Naive thymus-derived CD8-positive, alpha-beta T cell (primary cell): ENCODE data around the gene ATP6V1G3. TPM values are rescaled to one million over a fixed set of nuclear protein-coding genes. Genes with fewer than 3 reads are reported as not detected.
A peak's percentile ranks its signal among the peaks of the same experiment; 100 is the strongest.

Experiments
- ATAC-seq, 2 donors: fragments of 150-1000 bp; cut with Tn5 transposase in 1 of 2; sonication (Bioruptor Pico), chemical (Tn5 transposase) in 1 of 2; 1 replicate in 1 of 2; 2 replicates in 1 of 2; pipeline ENCODE4 v1.10.0; 2021; ENCODE audit warnings: mild to moderate bottlenecking in 2 of 2, moderate library complexity in 2 of 2
- POLR2A ChIA-PET: fragments of 350-600 bp; sonication (Branson Sonifier 250); formaldehyde crosslinking; loops from one replicate; lab custom pipeline; 2021; ENCODE audit warnings: antibody characterized with exemption; lab: Charles Lee
- DNase-seq, 10 donors: peaks; one replicate each; pipeline versions ENCODE4 v3.0.0 to v3.0.0-alpha.2; 2020 to 2022
- H3K27ac Mint-ChIP-seq, 10 donors: one replicate each; pipeline ENCODE4 v1.8.0; 2020 to 2022; ENCODE audit warnings: mild to moderate bottlenecking in 10 of 10, mixed read lengths in 10 of 10, moderate library complexity in 4 of 10, inconsistent platforms in 1 of 10
- H3K27me3 Mint-ChIP-seq, 5 donors: one replicate each; pipeline ENCODE4 v1.8.0; 2021 to 2022; ENCODE audit warnings: mixed read lengths in 5 of 5
- H3K36me3 Mint-ChIP-seq, 3 donors: one replicate each; pipeline ENCODE4 v1.8.0; 2020 to 2022; ENCODE audit warnings: mixed read lengths in 3 of 3, mild to moderate bottlenecking in 2 of 3, inconsistent platforms in 1 of 3
- H3K4me1 Mint-ChIP-seq, 4 donors: one replicate each; pipeline ENCODE4 v1.8.0; 2021 to 2022; ENCODE audit warnings: mixed read lengths in 4 of 4
- H3K4me3 Mint-ChIP-seq, 10 donors: one replicate each; pipeline ENCODE4 v1.8.0; 2020 to 2022; ENCODE audit warnings: mild to moderate bottlenecking in 10 of 10, mixed read lengths in 10 of 10, moderate library complexity in 6 of 10, inconsistent platforms in 1 of 10
- H3K9me3 Mint-ChIP-seq, 9 donors: one replicate each; pipeline ENCODE4 v1.8.0; 2020 to 2022; ENCODE audit warnings: mixed read lengths in 9 of 9, mild to moderate bottlenecking in 3 of 9, inconsistent platforms in 1 of 9, moderate library complexity in 1 of 9
- polyA plus RNA-seq, 3 donors: library from polyadenylated mRNA; unstranded; fragments of 300-500 nt; fragmentation: Illumina TruSeq; gene quantifications; one replicate each; pipeline ENCODE4 v1.2.3, GENCODE V29; 2021
- total RNA-seq, 8 experiments: library from RNA in 2 of 8; stranded (reverse) in 2 of 8; gene quantifications; one replicate each; pipeline ENCODE4 v1.2.3 and lab custom pipeline; 2021 to 2026

Gene ATP6V1G3
- total and polyA plus RNA-seq, 5 experiments from 2014 or later, result not detected

GRCh38 chr1:198560161-198560560, 19.7 kb upstream of the ATP6V1G3 start:
- peak overlapping the region in 8 of 10 donors; percentile 41 to 89 (median 66) for H3K27ac Mint-ChIP-seq
- POLR2A ChIA-PET, result interaction anchor here (1.0 to 2.3 kb wide), 10 partner anchors 10 to 122 kb away, joined by 3 to 7 read pairs (median 4); no protein-coding TSS in a partner anchor
- peak overlapping the region in 2 of 10 donors; percentile 28 to 33 for H3K4me3 Mint-ChIP-seq
- no peaks in the 10 kb centered on the region for H3K36me3 Mint-ChIP-seq
- peaks cover 27 to 84% (median 68%) of the 10 kb centered on the region in 4 donors for H3K4me1 Mint-ChIP-seq
- DNase-seq (no peak), ATAC-seq (no peak)
- H3K9me3 Mint-ChIP-seq, result peaks cover 0 to 3% (median 0%) of the 10 kb centered on the region in 9 donors
- no peaks in the 10 kb centered on the region for H3K27me3 Mint-ChIP-seq

- Mint-ChIP-seq H3K9me3 (peaks cover 0 to 3% (median 0%) of the 10 kb centered on the region in 9 donors), H3K27me3 (no peaks in the 10 kb centered on the region), H3K4me1 (peaks cover 31 to 84% (median 69%) of the 10 kb centered on the region in 4 donors), H3K27ac (peak overlapping the region in 9 of 10 donors; percentile 2 to 90 (median 77)), H3K4me3 (peak overlapping the region in 4 of 10 donors; percentile 11 to 56 (median 37)), H3K36me3 (no peaks in the 10 kb centered on the region)
- no peak for ATAC-seq
- no peak for DNase-seq
- POLR2A ChIA-PET, result interaction anchor here (1.1 to 2.3 kb wide), 7 partner anchors 9 to 123 kb away, joined by 3 to 7 read pairs (median 5); no protein-coding TSS in a partner anchor
Observed at GRCh38 chr1:198559362-198559761, 18.9 kb upstream of the ATP6V1G3 start.

- Mint-ChIP-seq H3K36me3 (no peaks in the 10 kb centered on the region), H3K9me3 (peaks cover 0 to 3% (median 0%) of the 10 kb centered on the region in 9 donors), H3K27ac (peak overlapping the region in 9 of 10 donors; percentile 2 to 90 (median 74)), H3K4me3 (peak overlapping the region in 5 of 10 donors; percentile 0 to 56 (median 31)), H3K4me1 (peaks cover 28 to 84% (median 69%) of the 10 kb centered on the region in 4 donors), H3K27me3 (no peaks in the 10 kb centered on the region)
- POLR2A ChIA-PET, result interaction anchor here (2.2 kb wide), 1 partner anchor 62 kb away, joined by 12 read pairs; no protein-coding TSS in a partner anchor
- DNase-seq (no peak), ATAC-seq (peak in 1 of 2 donors; percentile 29)
Observed at GRCh38 chr1:198558402-198558801, 17.9 kb upstream of the ATP6V1G3 start.

- POLR2A ChIA-PET, result interaction anchor here (0.8 to 2.2 kb wide), 15 partner anchors 11 to 641 kb away, joined by 3 to 12 read pairs (median 4); no protein-coding TSS in a partner anchor
- H3K27ac Mint-ChIP-seq, result peak overlapping the region; percentile 48 to 95 (median 78)
- ATAC-seq, result peak; percentile 77 to 94
- H3K4me1 Mint-ChIP-seq, result peaks cover 37 to 92% (median 77%) of the 10 kb centered on the region in 4 donors
- peaks cover 0 to 3% (median 0%) of the 10 kb centered on the region in 9 donors for H3K9me3 Mint-ChIP-seq
- no peaks in the 10 kb centered on the region for H3K36me3 Mint-ChIP-seq
- no peaks in the 10 kb centered on the region for H3K27me3 Mint-ChIP-seq
- peak overlapping the region; percentile 59 to 84 (median 73) for H3K4me3 Mint-ChIP-seq
- peak in 9 of 10 donors; percentile 24 to 89 (median 62) for DNase-seq
Observed at GRCh38 chr1:198556971-198557370, 16.5 kb upstream of the ATP6V1G3 start.

GRCh38 chr1:198552668-198553416, 12.4 kb upstream of the ATP6V1G3 start:
- H3K9me3 Mint-ChIP-seq, result peaks cover 0 to 3% (median 0%) of the 10 kb centered on the region in 9 donors
- DNase-seq (no peak), ATAC-seq (no peak)
- H3K27ac Mint-ChIP-seq, result peak overlapping the region in 5 of 10 donors; percentile 20 to 95 (median 86)
- no peaks in the 10 kb centered on the region for H3K27me3 Mint-ChIP-seq
- POLR2A ChIA-PET, result no interaction called here
- peaks cover 36 to 85% (median 69%) of the 10 kb centered on the region in 4 donors for H3K4me1 Mint-ChIP-seq
- H3K36me3 Mint-ChIP-seq, result peaks cover 0 to 2% (median 0%) of the 10 kb centered on the region in 3 donors
- no peak overlapping the region for H3K4me3 Mint-ChIP-seq

- Mint-ChIP-seq H3K9me3 (peaks cover 2 to 14% (median 9%) of the 10 kb centered on the region in 9 donors), H3K27ac (peak overlapping the region in 6 of 10 donors; percentile 6 to 79 (median 50)), H3K36me3 (peaks cover 0 to 11% (median 10%) of the 10 kb centered on the region in 3 donors), H3K27me3 (no peaks in the 10 kb centered on the region), H3K4me3 (no peak overlapping the region), H3K4me1 (peaks cover 25 to 69% (median 53%) of the 10 kb centered on the region in 4 donors)
- no peak for ATAC-seq
- no peak for DNase-seq
- POLR2A ChIA-PET, result interaction anchor here (0.6 to 2.0 kb wide), 4 partner anchors 9 to 381 kb away, joined by 4 to 6 read pairs (median 5); no protein-coding TSS in a partner anchor
Observed at GRCh38 chr1:198550941-198551524, 10.6 kb upstream of the ATP6V1G3 start.

GRCh38 chr1:198549866-198550265, 9.4 kb upstream of the ATP6V1G3 start:
- POLR2A ChIA-PET, result interaction anchor here (1.5 to 2.0 kb wide), 3 partner anchors 8 to 61 kb away, joined by 4 to 5 read pairs (median 5); no protein-coding TSS in a partner anchor
- peak in 1 of 2 donors; percentile 39 for ATAC-seq

GRCh38 chr1:198548890-198549289, 8.4 kb upstream of the ATP6V1G3 start:
- H3K4me1 Mint-ChIP-seq, result peaks cover 20 to 65% (median 42%) of the 10 kb centered on the region in 4 donors
- H3K9me3 Mint-ChIP-seq, result peaks cover 2 to 14% (median 9%) of the 10 kb centered on the region in 9 donors
- ATAC-seq, result no peak
- H3K27ac Mint-ChIP-seq, result peak overlapping the region in 1 of 10 donors; percentile 73
- DNase-seq, result no peak
- no peak overlapping the region for H3K4me3 Mint-ChIP-seq
- H3K27me3 Mint-ChIP-seq, result no peaks in the 10 kb centered on the region
- peaks cover 0 to 11% (median 10%) of the 10 kb centered on the region in 3 donors for H3K36me3 Mint-ChIP-seq
- POLR2A ChIA-PET, result no interaction called here

More at GRCh38 chr1:198549866-198550265, 9.4 kb upstream of the ATP6V1G3 start:
- peak overlapping the region in 5 of 10 donors; percentile 20 to 73 (median 57) for H3K27ac Mint-ChIP-seq
- no peak for DNase-seq
- H3K36me3 Mint-ChIP-seq, result peaks cover 0 to 11% (median 10%) of the 10 kb centered on the region in 3 donors
- no peaks in the 10 kb centered on the region for H3K27me3 Mint-ChIP-seq
- H3K9me3 Mint-ChIP-seq, result peaks cover 2 to 14% (median 9%) of the 10 kb centered on the region in 9 donors
- H3K4me1 Mint-ChIP-seq, result peaks cover 24 to 67% (median 45%) of the 10 kb centered on the region in 4 donors
- H3K4me3 Mint-ChIP-seq, result no peak overlapping the region

GRCh38 chr1:198545156-198545555, 4.7 kb upstream of the ATP6V1G3 start:
- no peak for ATAC-seq

GRCh38 chr1:198544265-198544664, 3.8 kb upstream of the ATP6V1G3 start:
- POLR2A ChIA-PET, result interaction anchor here (0.9 to 2.2 kb wide), 5 partner anchors 9 to 95 kb away, joined by 3 to 7 read pairs (median 3); partner anchors contain the start of gene PTPRC

More at GRCh38 chr1:198545156-198545555, 4.7 kb upstream of the ATP6V1G3 start:
- H3K9me3 Mint-ChIP-seq, result peaks cover 2 to 14% (median 9%) of the 10 kb centered on the region in 9 donors
- peaks cover 0 to 11% (median 10%) of the 10 kb centered on the region in 3 donors for H3K36me3 Mint-ChIP-seq
- peak overlapping the region in 3 of 10 donors; percentile 38 to 82 (median 58) for H3K27ac Mint-ChIP-seq
- H3K4me3 Mint-ChIP-seq, result no peak overlapping the region
- no peak for DNase-seq
- H3K27me3 Mint-ChIP-seq, result no peaks in the 10 kb centered on the region
- POLR2A ChIA-PET, result interaction anchor here (0.9 to 2.2 kb wide), 4 partner anchors 9 to 94 kb away, joined by 3 to 7 read pairs (median 3); partner anchors contain the start of gene PTPRC
- peaks cover 20 to 68% (median 46%) of the 10 kb centered on the region in 4 donors for H3K4me1 Mint-ChIP-seq

GRCh38 chr1:198543670-198544260, 3.3 kb upstream of the ATP6V1G3 start:
- Mint-ChIP-seq H3K36me3 (peaks cover 0 to 11% (median 10%) of the 10 kb centered on the region in 3 donors), H3K4me3 (peak overlapping the region in 9 of 10 donors; percentile 26 to 79 (median 63)), H3K27ac (peak overlapping the region in 8 of 10 donors; percentile 2 to 89 (median 75)), H3K27me3 (no peaks in the 10 kb centered on the region), H3K9me3 (peaks cover 2 to 14% (median 9%) of the 10 kb centered on the region in 9 donors), H3K4me1 (peaks cover 22 to 66% (median 49%) of the 10 kb centered on the region in 4 donors)
- ATAC-seq (no peak), DNase-seq (no peak)
- POLR2A ChIA-PET, result interaction anchor here (1.0 to 2.2 kb wide), 6 partner anchors 9 to 77 kb away, joined by 3 to 7 read pairs (median 4); no protein-coding TSS in a partner anchor

More at GRCh38 chr1:198544265-198544664, 3.8 kb upstream of the ATP6V1G3 start:
- peaks cover 20 to 66% (median 46%) of the 10 kb centered on the region in 4 donors for H3K4me1 Mint-ChIP-seq
- peak overlapping the region in 8 of 10 donors; percentile 0 to 82 (median 50) for H3K27ac Mint-ChIP-seq
- peak overlapping the region in 5 of 10 donors; percentile 26 to 51 (median 35) for H3K4me3 Mint-ChIP-seq
- peaks cover 2 to 14% (median 9%) of the 10 kb centered on the region in 9 donors for H3K9me3 Mint-ChIP-seq
- ATAC-seq (no peak), DNase-seq (no peak)
- H3K27me3 Mint-ChIP-seq, result no peaks in the 10 kb centered on the region
- H3K36me3 Mint-ChIP-seq, result peaks cover 0 to 11% (median 10%) of the 10 kb centered on the region in 3 donors
